GM12874 (cell line): Measurements from ENCODE around the gene CNP.

Experiments used
- TF ChIP-seq, protein P1 (sequence below): IDR thresholded peaks from 2 replicates; pipeline ENCODE4 v1.5.1; 2011; ENCODE audit warnings: low read depth, mild to moderate bottlenecking, control low read depth, low read length, moderate library complexity; ENCODE audit not compliant: insufficient read depth

The CNP gene

DNA sequence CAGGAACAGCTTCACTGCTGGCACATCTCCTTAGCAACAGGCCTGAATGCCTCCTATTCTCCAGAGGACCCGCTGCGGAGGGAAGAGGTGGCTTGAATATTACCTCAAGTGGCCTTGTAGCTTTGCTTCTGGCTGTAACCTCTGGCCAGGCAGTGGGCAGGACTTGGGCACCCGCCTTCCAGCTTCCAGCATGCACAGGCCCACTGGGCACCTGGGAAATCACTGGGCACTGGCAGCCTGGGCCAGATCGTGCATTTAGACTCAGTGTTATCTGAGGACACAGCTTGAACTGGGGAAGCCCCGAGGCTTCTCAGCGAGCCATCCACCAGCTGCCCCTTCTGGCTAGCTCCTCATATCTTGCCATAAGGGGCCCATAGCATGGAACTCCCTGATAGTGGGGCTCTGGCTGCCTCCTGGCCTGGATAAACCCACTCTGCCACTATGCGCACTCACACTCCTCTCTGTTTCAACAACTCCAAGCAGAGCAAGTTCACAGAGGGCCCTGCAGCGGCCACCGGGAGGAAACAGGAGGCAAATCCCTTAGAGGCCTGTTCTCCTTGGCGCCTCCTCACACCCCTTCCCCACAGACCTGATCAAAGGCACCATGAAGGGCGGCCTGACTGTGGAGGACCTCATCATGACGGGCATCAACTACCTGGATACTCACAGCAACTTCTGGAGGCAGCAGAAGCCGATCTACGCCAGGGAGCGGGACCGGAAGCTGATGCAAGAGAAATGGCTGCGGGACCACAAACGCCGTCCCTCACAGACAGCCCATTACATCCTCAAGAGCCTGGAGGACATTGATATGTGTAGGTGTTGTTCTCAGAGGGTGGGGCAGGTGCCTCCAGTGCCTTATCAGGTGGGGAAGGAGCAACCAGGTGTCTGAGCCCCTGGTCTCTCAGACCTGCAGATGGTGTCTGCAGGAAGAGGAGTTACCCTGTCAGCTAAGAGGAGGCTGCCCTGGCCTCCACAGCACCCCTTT, 28.3 kb upstream of the CNP start:
- TF ChIP-seq, protein P1, sequence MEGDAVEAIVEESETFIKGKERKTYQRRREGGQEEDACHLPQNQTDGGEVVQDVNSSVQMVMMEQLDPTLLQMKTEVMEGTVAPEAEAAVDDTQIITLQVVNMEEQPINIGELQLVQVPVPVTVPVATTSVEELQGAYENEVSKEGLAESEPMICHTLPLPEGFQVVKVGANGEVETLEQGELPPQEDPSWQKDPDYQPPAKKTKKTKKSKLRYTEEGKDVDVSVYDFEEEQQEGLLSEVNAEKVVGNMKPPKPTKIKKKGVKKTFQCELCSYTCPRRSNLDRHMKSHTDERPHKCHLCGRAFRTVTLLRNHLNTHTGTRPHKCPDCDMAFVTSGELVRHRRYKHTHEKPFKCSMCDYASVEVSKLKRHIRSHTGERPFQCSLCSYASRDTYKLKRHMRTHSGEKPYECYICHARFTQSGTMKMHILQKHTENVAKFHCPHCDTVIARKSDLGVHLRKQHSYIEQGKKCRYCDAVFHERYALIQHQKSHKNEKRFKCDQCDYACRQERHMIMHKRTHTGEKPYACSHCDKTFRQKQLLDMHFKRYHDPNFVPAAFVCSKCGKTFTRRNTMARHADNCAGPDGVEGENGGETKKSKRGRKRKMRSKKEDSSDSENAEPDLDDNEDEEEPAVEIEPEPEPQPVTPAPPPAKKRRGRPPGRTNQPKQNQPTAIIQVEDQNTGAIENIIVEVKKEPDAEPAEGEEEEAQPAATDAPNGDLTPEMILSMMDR, result no peak

- TF ChIP-seq, protein P1, result no peak
Measured at GRCh38 chr17:41939044-41939692, 27.4 kb upstream of the CNP start.

GRCh38 chr17:41939693-41940090, 26.9 kb upstream of the CNP start:
- TF ChIP-seq, protein P1, result no peak

DNA sequence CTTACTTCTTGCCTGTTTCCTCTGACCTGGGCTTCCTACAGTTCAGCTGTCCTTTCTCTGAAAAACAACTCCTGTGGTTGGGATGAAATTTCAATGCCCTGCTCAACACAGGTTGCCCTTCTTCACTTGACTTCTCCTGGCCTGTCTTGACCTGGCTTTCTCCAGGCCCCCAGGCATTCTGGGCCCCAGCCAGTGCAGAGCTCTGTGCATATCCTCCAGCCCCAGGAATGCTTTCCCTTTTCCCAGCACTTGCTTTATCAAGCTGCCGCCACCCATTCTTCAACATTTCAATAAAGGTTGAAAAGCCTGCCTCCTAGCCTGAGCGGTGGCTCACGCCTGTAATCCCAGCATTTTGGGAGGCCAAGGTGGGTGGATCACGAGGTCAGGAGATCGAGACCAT, 25.4 kb upstream of the CNP start:
- TF ChIP-seq, protein P1, result no peak

DNA sequence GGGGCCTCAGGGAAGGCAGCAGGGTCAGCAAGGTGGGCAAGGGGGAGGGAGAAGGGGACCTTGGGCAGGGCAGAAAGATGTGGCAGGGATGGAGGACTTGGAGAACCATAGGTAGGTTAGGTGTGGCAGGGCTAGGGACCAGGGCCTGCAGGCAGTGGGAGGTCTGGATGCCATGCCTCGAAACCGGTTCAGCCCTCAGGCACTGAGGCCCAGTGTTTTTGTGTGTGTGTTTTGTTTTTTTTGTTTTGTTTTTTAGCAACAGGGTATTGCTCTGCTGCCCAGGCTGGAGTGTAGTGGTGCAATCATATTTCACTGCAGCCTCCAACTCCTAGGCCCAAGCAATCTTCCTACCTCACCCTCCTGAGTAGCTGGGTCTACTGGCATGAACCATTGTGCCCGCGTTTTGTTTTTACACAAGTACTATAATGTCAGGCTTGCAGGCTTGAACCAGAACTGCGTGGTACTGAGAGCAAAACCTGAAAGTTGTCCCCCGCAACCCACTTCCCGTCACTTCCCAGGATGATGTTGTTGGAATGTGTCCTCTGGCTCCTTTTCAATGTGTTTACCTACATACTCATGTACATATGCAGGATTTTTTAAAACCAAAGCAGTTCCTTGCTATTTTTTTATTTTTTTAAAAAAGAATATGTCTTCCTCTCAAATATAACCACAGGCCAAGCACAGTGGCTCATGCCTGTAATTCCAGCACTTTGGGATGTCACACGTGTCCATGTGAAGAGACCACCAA, 23.8 kb upstream of the CNP start:
- TF ChIP-seq, protein P1, result no peak

GRCh38 chr17:41943492-41943891, 23.1 kb upstream of the CNP start:
- TF ChIP-seq, protein P1, result no peak

- TF ChIP-seq, protein P1, result no peak
Measured at GRCh38 chr17:41944943-41945342, 21.7 kb upstream of the CNP start.
